Progenitor cell of endocrine pancreas (in vitro differentiated cells): Measurements from ENCODE around the gene FYCO1. TPM values are rescaled to one million over a fixed set of nuclear protein-coding genes. Genes with fewer than 3 reads are reported as not detected.
A peak's percentile ranks its signal among the peaks of the same experiment; 100 is the strongest.

Experiments
- DNase-seq: peaks from one replicate; pipeline ENCODE4 v3.0.0; 2021; ENCODE audit warnings: low spot score; ENCODE audit not compliant: unreplicated experiment
- H3K27ac Mint-ChIP-seq: 2 replicates; pipeline ENCODE4 v1.8.0; 2021; ENCODE audit warnings: mild to moderate bottlenecking, moderate library complexity, mixed read lengths
- H3K27me3 Mint-ChIP-seq: 2 replicates; pipeline ENCODE4 v1.8.0; 2021; ENCODE audit warnings: mixed read lengths
- H3K36me3 Mint-ChIP-seq: 2 replicates; pipeline ENCODE4 v1.8.0; 2022; ENCODE audit warnings: mixed read lengths; ENCODE audit not compliant: insufficient read depth
- H3K4me1 Mint-ChIP-seq: 2 replicates; pipeline ENCODE4 v1.8.0; 2021; ENCODE audit warnings: low read depth, mixed read lengths
- H3K4me3 Mint-ChIP-seq: 2 replicates; pipeline ENCODE4 v1.8.0; 2021; ENCODE audit warnings: low read depth, mild to moderate bottlenecking, moderate library complexity, mixed read lengths
- H3K9me3 Mint-ChIP-seq: 2 replicates; pipeline ENCODE4 v1.8.0; 2021; ENCODE audit warnings: low read depth, mixed read lengths
- CTCF ChIP-seq: fragments of 200-600 bp; sonication (generic); IDR thresholded peaks from one replicate; pipeline ENCODE4 v1.5.0; 2021; ENCODE audit warnings: antibody characterized with exemption, mild to moderate bottlenecking; ENCODE audit not compliant: unreplicated experiment
- total RNA-seq: library from RNA; stranded (reverse); gene quantifications from 2 replicates; pipeline ENCODE4 v1.2.1, GENCODE V29; 2021

The FYCO1 gene
- total RNA-seq, 1 donor from 2014 or later, result 18.0 TPM

GRCh38 chr3:45929042-45929679 is 66.5 kb downstream of the FYCO1 start:
- TF ChIP-seq CTCF, result peak; percentile 63
- H3K9me3 Mint-ChIP-seq, result no peaks in the 10 kb centered on the region
- H3K4me3 Mint-ChIP-seq, result no peak overlapping the region
- H3K36me3 Mint-ChIP-seq, result peaks cover 27% of the 10 kb centered on the region
- no peaks in the 10 kb centered on the region for H3K4me1 Mint-ChIP-seq
- no peak overlapping the region for H3K27ac Mint-ChIP-seq
- peak; percentile 15 for DNase-seq
- H3K27me3 Mint-ChIP-seq, result no peaks in the 10 kb centered on the region

- Mint-ChIP-seq H3K36me3 (peaks cover 26% of the 10 kb centered on the region), H3K27me3 (no peaks in the 10 kb centered on the region), H3K9me3 (no peaks in the 10 kb centered on the region), H3K27ac (no peak overlapping the region), H3K4me1 (no peaks in the 10 kb centered on the region), H3K4me3 (no peak overlapping the region)
- no peak for DNase-seq
- no peak for TF ChIP-seq CTCF
These were observed 67.7 kb downstream of the FYCO1 start for GRCh38 chr3:45927881-45928280.

- H3K36me3 Mint-ChIP-seq, result peaks cover 25% of the 10 kb centered on the region
- no peak overlapping the region for H3K27ac Mint-ChIP-seq
- no peaks in the 10 kb centered on the region for H3K27me3 Mint-ChIP-seq
- no peak overlapping the region for H3K4me3 Mint-ChIP-seq
- no peaks in the 10 kb centered on the region for H3K4me1 Mint-ChIP-seq
- no peaks in the 10 kb centered on the region for H3K9me3 Mint-ChIP-seq
- DNase-seq, result no peak
- TF ChIP-seq CTCF, result no peak
These were observed 71.9 kb downstream of the FYCO1 start for GRCh38 chr3:45923755-45924154.

GRCh38 chr3:45922950-45923590 is 72.6 kb downstream of the FYCO1 start:
- H3K4me1 Mint-ChIP-seq, result no peaks in the 10 kb centered on the region
- no peaks in the 10 kb centered on the region for H3K27me3 Mint-ChIP-seq
- H3K4me3 Mint-ChIP-seq, result no peak overlapping the region
- no peaks in the 10 kb centered on the region for H3K9me3 Mint-ChIP-seq
- peaks cover 27% of the 10 kb centered on the region for H3K36me3 Mint-ChIP-seq
- no peak for DNase-seq
- H3K27ac Mint-ChIP-seq, result no peak overlapping the region
- TF ChIP-seq CTCF, result no peak

- no peaks in the 10 kb centered on the region for H3K4me1 Mint-ChIP-seq
- H3K27ac Mint-ChIP-seq, result no peak overlapping the region
- no peaks in the 10 kb centered on the region for H3K9me3 Mint-ChIP-seq
- H3K36me3 Mint-ChIP-seq, result peaks cover 25% of the 10 kb centered on the region
- TF ChIP-seq CTCF, result no peak
- H3K4me3 Mint-ChIP-seq, result no peak overlapping the region
- DNase-seq, result no peak
- no peaks in the 10 kb centered on the region for H3K27me3 Mint-ChIP-seq
These were observed 73.6 kb downstream of the FYCO1 start for GRCh38 chr3:45922039-45922326.
